Testis (tissue), 5 donors: ENCODE data around the gene SREK1IP1. TPM values are rescaled to one million over a fixed set of nuclear protein-coding genes. Genes with fewer than 3 reads are reported as not detected.

ENCODE experiments used
- DNase-seq: peaks from one replicate; pipeline ENCODE4 v3.0.0-alpha.2; 2019
- H3K27ac ChIP-seq, 2 donors: fragments of 200-600 bp; sonication (generic); one replicate each; pipeline ENCODE4 v1.5.1; 2019
- H3K27me3 ChIP-seq: fragments of 200-600 bp; sonication (generic); one replicate; pipeline ENCODE4 v1.5.1; 2019
- H3K36me3 ChIP-seq: fragments of 200-600 bp; sonication (generic); one replicate; pipeline ENCODE4 v1.5.1; 2017; ENCODE audit warnings: low read depth; ENCODE audit errors: missing control alignments
- H3K4me1 ChIP-seq: fragments of 200-600 bp; sonication (generic); one replicate; pipeline ENCODE4 v1.5.1; 2019
- H3K4me3 ChIP-seq, 2 donors: fragments of 200-600 bp; sonication (generic); one replicate each; pipeline ENCODE4 v1.5.1; 2017 to 2019
- H3K9me3 ChIP-seq: fragments of 200-600 bp; sonication (generic); one replicate; pipeline ENCODE4 v1.5.1; 2017
- CTCF ChIP-seq, 3 experiments: fragments of 450-650 bp in 2 of 3; fragments of 200-600 bp in 1 of 3; sonication (generic) in 1 of 3; IDR thresholded peaks; one replicate each; pipeline ENCODE4 v1.5.1; 2016 to 2019; ENCODE audit warnings: antibody characterized with exemption in 3 of 3, mild to moderate bottlenecking in 2 of 3, moderate library complexity in 1 of 3
- POLR2A ChIP-seq: fragments of 450-650 bp; IDR thresholded peaks from one replicate; pipeline ENCODE4 v1.6.1; 2017; ENCODE audit warnings: antibody characterized with exemption, mild to moderate bottlenecking, moderate library complexity
- WGBS, 2 donors: methylation state at CpG; one replicate each; pipeline ENCODE4 v1.1.5; 2018; 5-methylcytosine and 5-hydroxymethylcytosine counted together
- intact Hi-C: fragments of 100-400 bp; cut with DNase I; formaldehyde crosslinking; loops from one replicate; pipeline ENCODE4 v1.15.1; 2023; ENCODE audit warnings: low total_unique reads
- long read RNA-seq, 2 donors: transcript quantifications; one replicate each; lab custom pipeline, GENCODE V29; 2026
- polyA plus RNA-seq: library from polyadenylated mRNA; stranded (reverse); fragments of 350-450 nt; fragmentation: Illumina TruSeq; extraction: RNeasy Lipid Tissue Mini Kit (QIAGEN cat#74804); gene quantifications from one replicate; pipeline ENCODE4 v1.2.3, GENCODE V29; 2014; ENCODE audit warnings: low read depth, low replicate concordance; ENCODE audit not compliant: insufficient read depth
- total RNA-seq, 2 donors: library from RNA; depleted of rRNA; stranded (reverse); fragments of >200 nt; gene quantifications; one replicate each; pipeline ENCODE4 v1.2.3, GENCODE V29; 2016

The SREK1IP1 gene
- total RNA-seq (10 to 100 TPM in 1 of 2 donors, 1 to 10 TPM in 1; 9.0 to 10.4 TPM), polyA plus RNA-seq (3.4 TPM)
- long read RNA-seq, donor 1, full-length matches to known transcripts: 93 of 125 reads
- long read RNA-seq, donor 1, partial matches to known transcripts: 32 of 125 reads
- long read RNA-seq, donor 1, other reads (novel, unspliced or antisense): 0 of 125 reads
- long read RNA-seq, donor 2, full-length matches to known transcripts: 46 of 60 reads
- long read RNA-seq, donor 2, partial matches to known transcripts: 14 of 60 reads
- long read RNA-seq, donor 2, other reads (novel, unspliced or antisense): 0 of 60 reads

- DNase-seq: peak; percentile 86
- TF ChIP-seq CTCF (IDR thresholded peaks at IDR 0.05) (peak in 1 of 3 experiments; percentile 21), POLR2A (no peak)
- 1% methylated on average over 29 to 48 of the region's 48 CpGs for WGBS, 2 donors
- peak within 1 kb of the TSS; percentile 72 to 96 for H3K4me3 ChIP-seq
- H3K9me3 ChIP-seq: no peaks in the 10 kb centered on the region
- H3K36me3 ChIP-seq: no peaks in the 10 kb centered on the region
- peak within 1 kb of the TSS; percentile 90 to 95 for H3K27ac ChIP-seq
- H3K27me3 ChIP-seq: no peaks in the 10 kb centered on the region
- peaks cover 19% of the 10 kb centered on the region for H3K4me1 ChIP-seq
- intact Hi-C loops: no loop called here
Observed at GRCh38 chr5:64768358-64769312, at the start of gene SREK1IP1, which contains the start of gene CWC27. SREK1IP1 (minus strand) TSS chr5:64768691; CDS start chr5:64768517, 174 bp downstream. CWC27 (plus strand) TSS chr5:64768930; CDS start chr5:64769147, 217 bp downstream.

GRCh38 chr5:64818245-64818644 lies 49.8 kb upstream of the SREK1IP1 start:
- no peak for DNase-seq
- Histone ChIP-seq H3K27ac (no peak overlapping the region), H3K4me1 (no peaks in the 10 kb centered on the region), H3K4me3 (no peak overlapping the region), H3K9me3 (no peaks in the 10 kb centered on the region), H3K27me3 (no peaks in the 10 kb centered on the region), H3K36me3 (no peaks in the 10 kb centered on the region)
- intact Hi-C loops: loop anchor here (10.0 kb wide), 1 partner anchor 667 kb away; the partner anchor contains the start of gene ADAMTS6
- WGBS, 2 donors: 57 to 71% methylated on average over 3 of the region's 3 CpGs
- TF ChIP-seq POLR2A (no peak), CTCF (IDR thresholded peaks at IDR 0.05) (no peak)

- H3K27ac ChIP-seq: no peak overlapping the region
- no peaks in the 10 kb centered on the region for H3K27me3 ChIP-seq
- no peak overlapping the region for H3K4me3 ChIP-seq
- intact Hi-C loops: loop anchor here (10.0 kb wide), 1 partner anchor 671 kb away; the partner anchor contains the start of gene ADAMTS6
- no peaks in the 10 kb centered on the region for H3K36me3 ChIP-seq
- H3K9me3 ChIP-seq: no peaks in the 10 kb centered on the region
- no peaks in the 10 kb centered on the region for H3K4me1 ChIP-seq
- DNase-seq: no peak
- TF ChIP-seq POLR2A: no peak
- TF ChIP-seq CTCF (IDR thresholded peaks at IDR 0.05): no peak
- 80 to 88% methylated on average over 2 of the region's 2 CpGs for WGBS, 2 donors
Observed at GRCh38 chr5:64814073-64814472, 45.6 kb upstream of the SREK1IP1 start.

GRCh38 chr5:64811050-64811640 lies 42.7 kb upstream of the SREK1IP1 start:
- H3K27ac ChIP-seq: no peak overlapping the region
- no peaks in the 10 kb centered on the region for H3K36me3 ChIP-seq
- whole genome bisulfite sequencing, 2 donors: 80 to 85% methylated on average over 1 of the region's 1 CpG
- no peaks in the 10 kb centered on the region for H3K4me1 ChIP-seq
- intact Hi-C loops: loop anchor here (10.0 kb wide), 1 partner anchor 674 kb away; the partner anchor contains the start of gene ADAMTS6
- TF ChIP-seq CTCF (IDR thresholded peaks at IDR 0.05): peak; percentile 37 to 51 (median 41)
- no peak for TF ChIP-seq POLR2A
- DNase-seq: no peak
- H3K27me3 ChIP-seq: no peaks in the 10 kb centered on the region
- no peaks in the 10 kb centered on the region for H3K9me3 ChIP-seq
- H3K4me3 ChIP-seq: no peak overlapping the region
